ENCODE measurements around the gene ESYT2.

ESYT2 gene

DNA sequence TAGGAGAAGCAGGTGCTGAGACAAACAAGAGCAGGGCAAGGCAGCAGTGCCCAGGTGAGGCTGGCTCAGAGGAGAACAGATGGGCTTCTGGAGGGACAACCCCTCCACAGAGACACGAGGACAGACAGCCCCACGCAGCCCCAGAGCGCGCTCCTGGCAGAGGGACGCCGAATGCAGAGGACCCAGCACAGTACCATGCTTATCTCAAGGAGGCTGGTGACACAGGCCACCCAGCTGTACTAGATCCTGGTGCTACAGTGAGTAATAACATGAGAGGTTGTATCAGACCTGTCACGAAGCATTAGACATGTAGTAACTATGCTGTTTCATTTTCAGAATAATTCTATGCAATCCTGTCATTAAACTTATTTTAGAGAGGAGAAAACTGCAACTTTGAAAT is 64.3 kb downstream of the ESYT2 start:
- no peak for DNase-seq

DNA sequence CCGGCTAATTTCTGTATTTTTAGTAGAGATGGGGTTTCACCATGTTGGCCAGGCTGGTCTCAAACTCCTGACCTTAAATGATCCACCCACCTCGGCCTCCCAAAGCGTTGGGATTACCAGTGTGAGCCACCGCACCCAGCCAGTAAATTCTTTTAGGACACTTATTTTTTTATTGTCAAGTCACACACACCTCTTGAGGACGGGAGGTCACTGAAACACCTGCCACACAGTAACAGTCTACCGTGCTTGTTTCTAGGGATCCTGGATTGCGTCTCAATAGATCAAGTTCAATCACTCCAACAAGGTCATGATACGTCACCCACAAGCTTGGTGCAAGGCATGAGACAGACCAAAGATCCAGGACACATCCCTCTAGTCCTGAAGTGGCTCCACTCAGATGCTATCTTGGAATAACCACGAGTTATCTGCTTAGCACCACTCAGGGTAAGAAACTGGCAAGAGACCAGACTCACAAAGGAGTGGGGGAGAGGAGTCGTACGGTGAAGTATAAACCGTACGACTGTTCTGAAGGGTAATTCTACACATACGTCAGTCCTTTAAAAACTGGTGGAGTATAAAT is 65.8 kb downstream of the ESYT2 start:
- DNase-seq = no peak

DNA sequence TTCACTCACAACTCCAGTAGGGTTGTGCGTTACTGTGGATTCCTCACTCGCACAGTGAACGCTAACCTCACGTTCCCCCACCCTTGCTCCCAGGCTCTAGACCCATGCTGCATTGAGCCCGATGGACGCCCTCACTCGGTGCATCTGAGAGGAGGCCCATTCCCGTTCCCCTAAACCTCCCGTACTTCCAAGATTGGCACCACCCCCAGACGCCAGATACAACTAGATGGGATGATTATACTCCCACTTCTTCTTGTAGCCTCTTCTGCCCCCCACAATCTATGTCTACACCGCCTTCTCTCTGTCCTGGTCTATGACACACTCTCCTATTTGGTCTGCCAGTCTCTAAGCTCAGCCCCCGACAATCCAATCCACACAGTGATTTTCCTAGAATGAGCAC is 67.4 kb downstream of the ESYT2 start:
- DNase-seq = no peak

DNA sequence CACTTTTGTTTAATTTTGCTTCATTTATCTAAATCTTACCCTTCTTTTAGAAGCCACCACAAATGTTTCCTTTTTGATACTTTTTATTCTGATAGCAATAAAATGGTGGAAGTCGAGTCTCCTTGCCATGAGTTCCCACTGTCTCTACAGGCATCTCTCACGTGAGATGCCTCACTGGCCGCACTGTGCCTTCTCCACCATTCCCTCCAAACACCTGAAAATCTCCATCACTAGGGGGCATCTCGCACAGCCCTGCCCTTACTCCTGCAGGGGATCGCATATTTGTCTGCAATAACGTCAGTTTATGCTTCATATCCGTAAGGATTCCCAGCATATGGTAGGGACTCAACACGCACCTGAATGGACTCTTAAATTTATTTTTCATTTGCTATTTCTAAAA is 68.4 kb downstream of the ESYT2 start:
- DNase-seq = no peak

DNA sequence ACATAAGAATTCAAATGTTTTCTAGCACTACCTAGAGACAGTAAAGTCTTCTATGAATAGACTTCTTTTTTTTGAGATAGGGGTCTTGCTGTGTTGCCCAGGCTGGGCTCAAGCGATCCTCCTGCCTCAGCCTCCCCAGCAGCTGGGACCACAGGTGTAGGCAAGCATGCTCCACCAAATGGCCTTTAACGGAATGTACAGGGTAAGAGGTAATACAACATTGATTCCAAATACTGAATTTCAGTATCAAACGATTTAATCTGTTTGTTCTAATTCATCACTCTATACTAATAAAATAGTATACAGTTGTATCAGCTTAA is 68.9 kb downstream of the ESYT2 start:
- no peak for DNase-seq

DNA sequence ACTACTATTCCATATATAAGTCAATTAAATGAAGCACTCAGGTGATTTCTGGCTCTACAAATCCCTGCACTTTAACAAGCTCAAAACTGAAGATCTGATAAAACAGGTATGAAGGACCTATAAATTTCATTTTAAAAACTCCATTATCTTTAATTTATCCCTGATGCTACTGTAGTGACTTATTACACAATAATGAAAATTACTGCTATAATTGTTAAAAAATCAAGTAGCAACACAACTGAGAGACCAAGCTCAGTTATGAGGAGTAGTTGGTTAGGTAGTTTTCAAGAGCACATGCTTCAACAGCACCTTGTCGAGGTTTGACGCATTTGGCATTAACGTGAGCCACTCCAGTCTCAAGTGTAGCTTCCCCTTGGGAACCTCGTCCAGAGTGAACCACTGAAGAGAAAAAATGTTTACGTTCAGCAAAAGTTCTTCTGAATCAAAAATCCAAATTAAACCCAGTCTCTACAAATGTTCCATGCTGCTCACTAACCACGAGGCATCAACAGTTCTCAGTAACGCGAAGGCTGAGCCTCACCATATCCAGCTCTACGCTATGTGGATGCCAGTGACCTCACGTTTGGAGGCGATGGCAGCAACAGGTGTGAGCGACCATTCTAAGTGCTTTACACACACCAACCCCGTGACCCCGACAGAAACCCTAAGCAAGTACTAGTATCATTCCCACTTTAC is 69.4 kb downstream of the ESYT2 start:
- DNase-seq = no peak

DNA sequence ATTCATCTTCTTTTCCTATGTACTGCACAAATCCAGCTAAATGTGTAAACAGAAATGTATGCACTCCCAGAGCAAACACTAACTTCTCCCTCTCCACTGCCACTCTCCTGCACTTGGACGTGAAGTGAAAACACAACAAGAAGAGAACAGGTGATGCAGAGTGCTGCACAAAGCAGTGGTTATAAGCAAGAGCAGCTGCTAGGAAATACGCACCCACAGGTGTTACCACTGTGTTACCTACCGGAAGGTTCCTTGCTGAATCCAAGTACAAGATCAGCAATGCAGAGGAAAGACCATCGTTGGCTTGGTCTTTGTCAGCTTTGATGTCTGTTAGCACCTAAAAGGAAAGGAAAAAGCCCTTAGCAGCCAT is 70.1 kb downstream of the ESYT2 start:
- no peak for DNase-seq

DNA sequence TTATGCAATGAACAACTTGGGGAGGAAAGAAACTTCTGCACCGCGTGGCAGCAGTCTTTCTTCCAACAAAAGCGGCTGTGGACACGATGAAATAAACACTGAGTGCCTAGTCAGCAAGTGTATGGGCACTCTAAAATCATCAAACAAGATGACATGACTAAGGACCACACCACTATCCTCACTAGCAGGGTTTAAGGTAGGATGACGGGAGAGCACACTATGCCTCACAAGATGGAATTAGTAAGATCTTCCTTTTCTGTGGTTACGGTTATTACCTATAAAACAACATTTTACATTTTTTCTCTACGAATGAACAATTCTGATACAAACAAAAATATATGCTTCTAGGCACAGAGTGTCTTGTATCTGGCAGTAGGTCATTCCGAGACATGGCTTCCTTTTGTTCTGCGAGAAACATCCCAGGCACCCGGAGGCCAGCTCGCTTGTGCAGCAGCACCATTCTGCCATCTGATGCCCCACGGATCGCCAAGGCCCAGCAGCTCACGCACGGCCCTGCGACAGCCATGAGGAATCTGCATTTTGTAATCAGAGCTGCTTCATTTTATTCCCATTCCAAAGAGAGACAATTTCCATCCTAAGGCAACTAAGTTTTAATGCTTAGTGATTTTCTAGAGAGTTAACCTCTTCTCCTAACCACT is 70.6 kb downstream of the ESYT2 start:
- DNase-seq = no peak

DNA sequence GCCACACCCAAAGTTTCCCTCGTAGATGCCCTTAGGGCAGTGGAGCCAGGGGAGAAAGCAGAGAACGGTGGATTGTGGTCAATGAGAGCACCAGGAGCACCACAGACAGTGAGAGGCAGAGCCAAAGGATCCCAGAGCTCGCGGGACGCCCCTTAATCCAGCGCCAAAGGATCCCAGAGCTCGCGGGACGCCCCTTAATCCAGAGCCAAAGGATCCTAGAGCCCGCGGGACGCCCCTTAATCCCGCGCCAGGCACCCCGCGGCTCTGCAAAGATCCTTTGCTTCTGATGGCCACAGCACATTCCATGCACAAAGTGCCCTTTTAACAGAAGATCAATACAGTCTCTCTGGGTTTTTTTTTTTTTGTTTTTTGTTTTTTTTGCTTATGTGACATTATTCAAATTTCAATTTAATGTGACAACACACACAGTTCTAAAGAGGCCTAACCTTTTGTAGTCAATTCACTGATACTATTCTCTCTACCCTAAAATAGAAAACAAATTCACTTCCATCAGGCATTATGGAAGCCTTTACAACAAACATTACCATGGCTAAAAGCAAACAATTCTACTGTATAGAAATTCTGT is 71.8 kb downstream of the ESYT2 start:
- DNase-seq = no peak

DNA sequence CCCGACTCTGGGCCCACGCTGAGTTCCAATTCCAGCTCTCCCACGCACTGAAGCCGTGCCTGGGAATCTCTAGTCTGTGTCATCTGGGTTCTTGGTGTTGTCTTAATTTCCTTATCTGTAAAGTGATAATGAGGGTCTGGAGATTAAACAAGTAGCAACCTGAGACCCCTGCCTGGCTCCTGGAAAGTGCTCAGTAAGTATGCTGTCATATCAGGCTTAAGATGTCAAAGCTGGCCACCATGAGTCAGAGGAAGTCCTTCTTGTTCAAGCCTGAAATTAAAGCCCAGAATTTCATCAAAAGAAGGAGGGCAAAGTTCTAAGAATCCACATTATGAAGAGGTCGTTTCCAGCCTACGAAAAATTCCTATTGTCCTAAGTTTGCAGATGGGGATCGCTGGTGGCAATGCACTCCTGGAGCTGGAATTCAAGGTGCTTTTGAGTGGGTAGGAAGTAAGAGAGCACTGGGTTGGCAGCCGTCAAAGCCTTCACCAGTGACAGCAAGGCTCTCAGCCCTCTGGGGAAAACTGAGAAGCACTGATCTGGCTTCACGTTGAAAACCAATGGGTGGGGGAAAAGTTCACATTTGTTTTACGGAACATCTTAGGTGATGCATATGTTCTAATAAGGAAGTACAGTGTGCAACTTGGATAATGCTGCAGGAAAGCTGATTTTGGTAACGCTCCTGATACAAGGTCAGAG is 74.4 kb downstream of the ESYT2 start:
- no peak for DNase-seq

DNA sequence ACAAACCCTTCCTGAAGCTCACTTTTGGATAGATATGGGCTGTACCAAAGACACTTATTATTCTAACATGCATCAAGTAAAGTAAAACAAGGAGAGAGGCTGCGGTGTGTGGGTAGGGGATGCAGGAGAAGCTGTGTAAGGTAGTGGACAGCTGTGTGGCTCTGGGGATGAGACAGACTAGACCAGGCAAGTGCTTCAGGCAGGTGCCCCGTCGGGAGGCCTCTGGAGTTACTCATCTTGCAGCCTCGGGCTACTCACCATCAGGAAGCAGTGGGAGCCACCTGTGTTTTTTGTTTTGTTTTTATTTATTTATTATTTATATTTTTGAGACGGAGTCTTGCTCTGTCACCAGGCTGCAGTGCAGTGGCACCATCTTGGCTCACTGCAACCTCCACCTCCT is 75.4 kb downstream of the ESYT2 start:
- no peak for DNase-seq

DNA sequence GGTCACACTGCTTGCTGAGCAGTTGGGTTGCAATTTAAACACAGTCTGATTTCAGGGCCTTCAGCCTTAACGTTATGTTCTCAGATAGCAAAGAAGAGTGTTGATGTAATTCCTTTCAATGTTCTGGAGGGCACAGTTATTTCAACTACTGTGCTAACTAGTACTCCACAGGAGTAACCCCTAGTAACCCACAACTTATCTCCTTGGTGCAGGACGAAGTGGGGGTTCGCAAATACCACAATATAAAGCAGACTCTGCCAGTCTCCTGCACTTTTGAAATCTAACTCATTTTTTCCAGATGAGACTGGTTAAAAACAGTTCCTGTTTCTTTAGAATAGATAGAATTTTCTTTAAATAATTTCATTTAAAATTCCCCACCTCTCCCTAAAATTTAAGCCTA is 77.6 kb downstream of the ESYT2 start:
- DNase-seq = no peak

DNA sequence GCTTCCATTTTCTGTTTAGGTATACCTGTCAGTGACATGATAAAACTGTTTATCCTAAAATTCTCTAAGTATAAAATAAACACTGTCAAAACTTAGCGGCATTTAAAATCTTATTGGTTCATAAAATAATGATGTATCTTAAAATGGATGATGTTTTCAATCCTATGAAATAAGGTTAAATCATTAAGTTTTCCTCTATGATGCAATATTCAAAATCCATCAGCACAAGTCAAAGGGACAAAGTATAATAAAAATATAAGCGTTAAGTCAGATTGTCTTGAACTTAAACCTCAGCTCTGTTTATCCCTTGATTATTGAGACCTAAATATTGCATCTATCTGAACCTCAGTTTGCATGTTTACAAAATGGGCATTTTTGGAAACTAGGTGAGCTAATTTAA is 78.1 kb downstream of the ESYT2 start:
- DNase-seq = no peak

DNA sequence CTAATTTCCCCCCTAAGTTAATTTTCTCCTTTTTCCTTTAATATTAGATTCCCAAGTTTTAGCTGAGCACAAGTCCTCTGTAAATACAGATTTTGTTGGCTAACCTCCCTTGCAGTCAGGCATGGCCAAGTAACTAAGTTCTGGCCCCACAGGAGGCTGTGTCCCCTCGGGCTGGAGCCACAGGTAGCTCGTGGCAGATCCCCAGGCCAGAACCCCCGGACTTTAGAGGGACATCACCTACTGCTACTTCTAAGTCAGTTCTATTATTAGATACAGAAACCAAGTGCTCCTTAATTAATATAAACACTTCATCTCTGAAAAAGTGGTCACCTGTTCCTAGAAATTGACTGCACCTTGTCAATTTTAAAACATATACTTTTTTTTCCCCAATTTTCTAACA is 78.6 kb downstream of the ESYT2 start:
- no peak for DNase-seq

DNA sequence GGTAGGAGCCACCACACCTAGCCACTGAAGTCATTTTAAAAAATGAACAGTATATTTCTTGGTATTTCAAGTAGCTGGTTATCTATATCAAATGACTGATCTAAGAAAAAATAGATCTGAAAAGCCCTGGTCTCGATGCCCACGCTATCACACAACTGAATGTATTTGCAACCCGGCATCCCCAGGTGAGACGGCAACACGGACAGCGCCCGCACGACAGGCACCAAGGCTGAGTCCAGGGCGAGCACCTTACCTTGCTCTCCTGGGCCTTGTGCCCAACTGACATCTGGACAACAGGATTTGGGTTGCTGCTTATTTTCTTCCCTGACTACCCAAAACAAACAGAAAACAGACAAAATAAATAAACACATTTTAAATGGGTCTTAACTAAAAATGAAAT is 79.9 kb downstream of the ESYT2 start:
- no peak for DNase-seq

DNA sequence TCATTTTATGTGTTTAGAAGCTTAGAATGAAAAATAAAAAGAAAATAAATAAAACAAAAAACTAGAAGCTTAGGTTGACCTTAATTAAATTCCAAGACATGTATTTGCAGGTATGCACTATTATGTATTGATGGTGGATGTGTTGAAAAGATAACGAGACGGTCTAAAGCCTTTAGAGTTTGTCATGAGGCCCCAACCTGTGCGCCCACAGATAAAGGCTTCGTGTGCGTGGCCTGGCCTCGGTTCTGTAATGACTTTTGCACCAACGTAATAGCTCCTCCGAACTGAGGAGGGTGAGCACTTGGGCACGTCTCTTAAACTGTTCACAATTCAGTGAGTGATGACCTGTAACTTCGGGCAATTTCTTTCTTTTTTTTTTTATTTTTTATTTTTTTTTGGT is 81.0 kb downstream of the ESYT2 start:
- no peak for DNase-seq

DNA sequence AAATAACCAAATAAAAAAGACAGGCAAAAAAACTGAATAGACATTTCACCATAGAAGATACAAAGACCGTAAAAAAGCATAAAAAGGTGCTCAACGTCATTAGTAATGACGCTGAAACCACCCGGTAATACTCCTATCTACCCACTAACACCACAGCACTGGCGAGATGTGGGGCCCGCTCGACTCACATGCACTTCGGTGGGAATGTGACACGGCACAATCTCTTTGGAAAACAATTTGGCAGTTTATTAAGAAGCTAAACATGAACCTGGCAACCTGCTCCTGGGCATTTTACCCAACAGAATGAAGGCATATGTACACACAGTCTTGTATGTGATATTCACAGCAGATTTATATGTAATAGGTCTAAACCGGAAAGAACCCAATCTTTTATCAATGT is 81.9 kb downstream of the ESYT2 start:
- DNase-seq = no peak

DNA sequence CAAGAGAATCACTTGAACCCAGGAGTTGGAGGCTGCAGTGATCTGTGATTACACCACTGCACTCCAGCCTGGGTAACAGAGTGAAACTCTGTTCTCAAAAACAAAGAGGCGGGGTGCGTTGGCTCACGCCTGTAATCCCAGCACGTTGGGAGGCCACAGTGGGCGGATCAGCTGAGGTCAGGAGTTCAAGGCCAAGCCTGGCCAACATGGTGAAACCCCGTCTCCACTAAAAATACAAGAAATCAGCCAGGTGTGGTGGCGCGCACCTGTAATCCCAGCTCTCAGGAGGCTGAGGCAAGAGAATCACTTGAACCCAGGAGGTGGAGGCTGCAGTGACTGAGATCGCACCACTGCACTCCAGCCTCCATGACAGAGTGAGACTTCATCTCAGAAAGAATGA is 82.4 kb downstream of the ESYT2 start:
- no peak for DNase-seq

DNA sequence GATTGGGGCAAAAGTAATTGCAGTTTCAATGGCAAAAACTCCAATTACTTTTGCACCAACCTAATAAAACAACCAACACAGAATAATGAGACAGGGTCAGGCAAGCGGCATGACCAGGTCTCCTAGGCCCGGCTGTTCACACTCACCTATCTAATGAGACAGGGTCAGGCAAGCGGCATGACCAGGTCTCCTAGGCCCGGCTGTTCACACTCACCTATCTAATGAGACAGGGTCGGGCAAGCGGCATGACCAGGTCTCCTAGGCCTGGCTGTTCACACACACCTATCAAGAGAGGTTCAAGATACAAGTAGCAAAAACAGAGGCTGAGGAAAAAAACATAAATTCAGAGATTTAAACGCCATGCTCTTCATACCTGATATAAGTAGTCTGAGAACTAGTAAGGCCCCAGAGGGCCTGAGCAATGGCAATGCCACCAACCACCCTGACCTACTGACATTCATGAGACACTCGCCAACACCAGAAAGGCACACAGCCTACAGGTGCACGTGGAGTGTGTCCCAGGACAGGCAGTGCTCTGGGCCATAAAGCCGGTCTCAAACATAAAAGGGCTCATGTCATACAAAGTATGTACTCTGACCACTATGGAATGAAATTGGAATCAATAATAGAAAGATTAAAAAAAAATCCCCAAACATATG is 84.1 kb downstream of the ESYT2 start:
- DNase-seq = no peak

DNA sequence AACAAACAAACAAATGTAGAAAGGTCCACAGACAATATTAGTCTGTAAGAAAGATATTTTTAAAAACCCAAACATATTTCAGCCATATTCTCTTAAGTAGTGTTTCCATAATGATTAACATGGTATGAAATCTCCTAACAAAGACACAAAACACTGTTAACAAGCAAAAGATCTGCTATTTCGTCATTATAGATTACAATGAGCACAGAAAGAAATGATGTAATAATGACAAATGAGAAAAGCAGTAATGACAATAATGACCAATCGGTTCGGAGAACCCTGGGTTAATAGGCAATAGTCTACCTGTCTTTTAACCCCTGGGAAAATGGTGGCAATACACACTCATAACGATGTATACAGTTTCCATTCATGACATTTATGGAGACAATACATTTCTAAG is 85.2 kb downstream of the ESYT2 start:
- no peak for DNase-seq

DNA sequence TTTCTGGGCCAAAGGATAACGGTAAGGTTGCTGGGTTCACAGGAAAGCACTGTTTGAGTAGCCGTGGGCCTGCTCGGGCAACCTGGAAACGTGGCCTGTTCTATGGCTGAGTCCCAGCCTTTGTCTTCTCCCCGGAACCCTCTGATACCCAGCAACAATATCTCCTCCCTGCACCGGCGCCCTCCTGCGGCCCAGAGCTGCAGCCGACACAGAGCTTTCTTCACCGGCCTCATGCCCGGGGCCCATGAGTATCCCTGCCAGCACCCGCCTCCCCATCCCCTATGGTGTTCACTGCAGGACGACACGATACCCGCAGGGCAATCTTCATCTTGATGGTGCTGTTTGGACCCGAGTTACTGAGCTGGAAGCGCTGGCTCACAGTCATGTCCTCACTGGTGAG is 86.1 kb downstream of the ESYT2 start:
- DNase-seq = no peak

DNA sequence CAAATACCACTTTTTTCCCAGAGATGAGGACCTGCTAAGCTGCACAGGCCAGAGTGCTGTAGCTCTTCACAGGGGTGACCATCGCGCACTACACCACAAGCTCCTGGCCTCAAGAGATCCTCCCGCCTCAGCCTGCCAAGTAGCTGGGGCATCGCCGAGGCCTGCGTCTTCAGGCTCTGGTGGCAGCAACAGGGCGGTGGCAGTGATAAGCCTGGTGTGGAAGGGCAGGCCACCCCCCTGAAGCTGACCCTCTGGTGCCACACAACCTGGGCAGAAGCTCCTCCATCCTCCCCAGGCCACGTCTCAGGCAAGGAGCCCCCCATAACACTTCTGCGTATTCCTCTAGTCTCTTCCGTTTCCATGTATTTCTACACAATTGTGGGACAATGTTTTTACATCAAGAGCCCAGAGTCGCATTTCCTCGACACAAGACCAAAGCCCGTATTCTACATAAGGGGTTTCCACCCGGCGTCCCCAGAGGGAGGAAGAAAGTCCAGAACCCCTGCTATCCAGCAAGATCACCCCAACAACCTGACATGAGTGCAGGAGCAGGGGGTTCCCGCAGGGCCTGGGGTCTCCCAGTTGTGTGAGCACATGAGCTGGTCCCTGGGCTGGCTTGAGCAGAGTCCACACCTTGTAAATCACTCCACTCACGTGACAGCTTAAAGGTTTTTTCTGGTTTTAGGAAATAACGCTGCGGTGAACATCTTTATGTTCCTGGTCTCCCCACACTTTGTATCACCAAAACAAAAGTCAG is 87.1 kb downstream of the ESYT2 start:
- DNase-seq = no peak

DNA sequence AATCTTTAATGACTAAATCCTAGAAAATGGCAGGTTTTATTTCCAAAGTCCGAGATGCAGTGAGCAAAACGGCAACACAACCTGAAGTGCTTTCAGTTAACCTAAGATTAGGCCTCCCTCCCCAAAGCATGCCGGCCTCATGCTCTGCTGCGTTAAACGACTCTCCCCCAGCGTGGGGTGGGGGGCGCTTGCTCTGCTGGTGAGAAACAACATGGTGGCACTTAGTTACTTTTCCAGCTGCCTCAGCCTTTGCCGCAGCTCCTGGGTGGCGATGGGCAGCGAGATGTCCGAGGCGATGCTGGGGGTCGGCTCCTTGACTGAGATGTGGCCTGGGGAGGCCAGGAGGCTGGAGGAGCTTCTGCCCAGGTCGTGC is 88.0 kb downstream of the ESYT2 start:
- DNase-seq = no peak
